HepG2 (cell line): ENCODE measurements around the gene IL32. TPM values are rescaled to one million over a fixed set of nuclear protein-coding genes. Genes with fewer than 3 reads are reported as not detected.

Experiments
- ARID5B ChIP-seq: IDR thresholded peaks from 2 replicates; pipeline ENCODE4 v1.4.0; 2020; ENCODE audit warnings: mild to moderate bottlenecking, missing genetic modification reagents
- HNF4G ChIP-seq, 2 experiments: sonication (generic) in 1 of 2; formaldehyde crosslinking in 1 of 2; IDR thresholded peaks; 2 replicates each; pipeline versions ENCODE4 v1.4.0 to v1.6.1; 2011 to 2020; ENCODE audit warnings: borderline replicate concordance in 2 of 2, low read depth in 2 of 2, mild to moderate bottlenecking in 2 of 2, low read length in 1 of 2, missing genetic modification reagents in 1 of 2, moderate library complexity in 1 of 2
- KMT2B ChIP-seq: IDR thresholded peaks from 2 replicates; pipeline ENCODE4 v1.6.1; 2016; ENCODE audit warnings: missing genetic modification reagents, missing compliant biosample characterization
- LRRFIP1 ChIP-seq: sonication (generic); formaldehyde crosslinking; conservative IDR thresholded peaks from 2 replicates; pipeline ENCODE4 v1.4.0; 2020; ENCODE audit warnings: missing genetic modification reagents
- POLR2AphosphoS5 ChIP-seq: IDR thresholded peaks from 2 replicates; pipeline ENCODE4 v1.6.1; 2012; ENCODE audit warnings: low read depth, low read length
- SRSF9 ChIP-seq: fragments of 200-400 bp; formaldehyde crosslinking; IDR thresholded peaks from 2 replicates; pipeline ENCODE4 v1.6.1; 2018; ENCODE audit warnings: borderline replicate concordance, mild to moderate bottlenecking, low read depth, low read length; ENCODE audit not compliant: insufficient read depth, poor library complexity, severe bottlenecking
- ZBTB43 ChIP-seq: sonication (generic); formaldehyde crosslinking; conservative IDR thresholded peaks from 2 replicates; pipeline ENCODE4 v1.4.0; 2020; ENCODE audit warnings: missing genetic modification reagents
- ZFP36L2 ChIP-seq: sonication (generic); formaldehyde crosslinking; IDR thresholded peaks from 2 replicates; pipeline ENCODE4 v1.4.0; 2020; ENCODE audit warnings: missing genetic modification reagents
- ZNF383 ChIP-seq: sonication (generic); formaldehyde crosslinking; IDR thresholded peaks from 2 replicates; pipeline ENCODE4 v1.4.0; 2020; ENCODE audit warnings: missing genetic modification reagents, mild to moderate bottlenecking, borderline replicate concordance
- ZNF615 ChIP-seq: sonication (generic); formaldehyde crosslinking; IDR thresholded peaks from 2 replicates; pipeline ENCODE4 v1.5.0; 2020; ENCODE audit warnings: mild to moderate bottlenecking, missing genetic modification reagents, borderline replicate concordance
- ZNF792 ChIP-seq: IDR thresholded peaks from 2 replicates; pipeline ENCODE4 v1.6.1; 2016
- polyA plus RNA-seq, 8 experiments: library from polyadenylated mRNA; depleted of rRNA in 3 of 8; stranded (reverse) in 7 of 8; unstranded in 1 of 8; fragments of >200 nt; fragmentation: Illumina TruSeq in 4 of 8; extraction: Trizol in 4 of 8; gene quantifications; 2 replicates each; pipeline versions ENCODE4 v1.2.1 to v1.2.3, GENCODE V29; 2011 to 2016; ENCODE audit warnings: low read depth in 4 of 8, missing spikeins in 1 of 8, mixed read lengths in 1 of 8; ENCODE audit not compliant: insufficient read depth in 1 of 8
- total RNA-seq, 5 experiments: library from RNA; depleted of rRNA; stranded (reverse); fragments of >200 nt; fragmentation: Illumina TruSeq; extraction: Trizol; gene quantifications; 2 replicates each; pipeline ENCODE4 v1.2.3, GENCODE V29; 2016; ENCODE audit warnings: low read depth in 1 of 5
- TF ChIP-seq, protein P1 (sequence below): sonication (generic); formaldehyde crosslinking; IDR thresholded peaks from 2 replicates; pipeline ENCODE4 v1.4.0; 2020; ENCODE audit warnings: low read depth, mild to moderate bottlenecking, missing genetic modification reagents
- TF ChIP-seq, protein P2 (sequence below): sonication (generic); formaldehyde crosslinking; IDR thresholded peaks from 2 replicates; pipeline ENCODE4 v1.4.0; 2020; ENCODE audit warnings: missing genetic modification reagents

Gene IL32
- total and polyA plus RNA-seq, 2 of the 13 experiments (the other 11 are each of a cell fraction or from before 2014, with no cell fraction given), result 115 to 165 TPM

- no peak for TF ChIP-seq ZBTB43 (CRISPR knock-in tag)
- peak; percentile 64; the same call in 1 of the 2 replicates for TF ChIP-seq ZNF792 (CRISPR knock-in tag)
- TF ChIP-seq HNF4G (IDR thresholded peaks at IDR 0.05; ENCODE audit: borderline replicate concordance, low read depth, low read length), result no peak
- no peak; the same call in 1 of the 2 replicates for TF ChIP-seq HNF4G (CRISPR knock-in tag; IDR thresholded peaks at IDR 0.05; ENCODE audit: borderline replicate concordance, low read depth)
- TF ChIP-seq, protein P1, sequence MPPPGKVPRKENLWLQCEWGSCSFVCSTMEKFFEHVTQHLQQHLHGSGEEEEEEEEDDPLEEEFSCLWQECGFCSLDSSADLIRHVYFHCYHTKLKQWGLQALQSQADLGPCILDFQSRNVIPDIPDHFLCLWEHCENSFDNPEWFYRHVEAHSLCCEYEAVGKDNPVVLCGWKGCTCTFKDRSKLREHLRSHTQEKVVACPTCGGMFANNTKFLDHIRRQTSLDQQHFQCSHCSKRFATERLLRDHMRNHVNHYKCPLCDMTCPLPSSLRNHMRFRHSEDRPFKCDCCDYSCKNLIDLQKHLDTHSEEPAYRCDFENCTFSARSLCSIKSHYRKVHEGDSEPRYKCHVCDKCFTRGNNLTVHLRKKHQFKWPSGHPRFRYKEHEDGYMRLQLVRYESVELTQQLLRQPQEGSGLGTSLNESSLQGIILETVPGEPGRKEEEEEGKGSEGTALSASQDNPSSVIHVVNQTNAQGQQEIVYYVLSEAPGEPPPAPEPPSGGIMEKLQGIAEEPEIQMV (CRISPR knock-in tag), result peak; percentile 81
- TF ChIP-seq ARID5B, result peak; percentile 50; the same call in 1 of the 2 replicates
- peak; percentile 79 for TF ChIP-seq POLR2AphosphoS5
- TF ChIP-seq LRRFIP1 (CRISPR knock-in tag), result no peak
- 0 out of 2 replicates have a peak, but pooled peaks have one; percentile 27 for TF ChIP-seq ZFP36L2 (CRISPR knock-in tag)
- no peak for TF ChIP-seq ZNF383 (CRISPR knock-in tag)
- TF ChIP-seq KMT2B (CRISPR knock-in tag), result peak; percentile 69
- TF ChIP-seq ZNF615 (CRISPR knock-in tag), result peak; percentile 84; the same call in 1 of the 2 replicates
- no peak for TF ChIP-seq SRSF9
- TF ChIP-seq, protein P2, sequence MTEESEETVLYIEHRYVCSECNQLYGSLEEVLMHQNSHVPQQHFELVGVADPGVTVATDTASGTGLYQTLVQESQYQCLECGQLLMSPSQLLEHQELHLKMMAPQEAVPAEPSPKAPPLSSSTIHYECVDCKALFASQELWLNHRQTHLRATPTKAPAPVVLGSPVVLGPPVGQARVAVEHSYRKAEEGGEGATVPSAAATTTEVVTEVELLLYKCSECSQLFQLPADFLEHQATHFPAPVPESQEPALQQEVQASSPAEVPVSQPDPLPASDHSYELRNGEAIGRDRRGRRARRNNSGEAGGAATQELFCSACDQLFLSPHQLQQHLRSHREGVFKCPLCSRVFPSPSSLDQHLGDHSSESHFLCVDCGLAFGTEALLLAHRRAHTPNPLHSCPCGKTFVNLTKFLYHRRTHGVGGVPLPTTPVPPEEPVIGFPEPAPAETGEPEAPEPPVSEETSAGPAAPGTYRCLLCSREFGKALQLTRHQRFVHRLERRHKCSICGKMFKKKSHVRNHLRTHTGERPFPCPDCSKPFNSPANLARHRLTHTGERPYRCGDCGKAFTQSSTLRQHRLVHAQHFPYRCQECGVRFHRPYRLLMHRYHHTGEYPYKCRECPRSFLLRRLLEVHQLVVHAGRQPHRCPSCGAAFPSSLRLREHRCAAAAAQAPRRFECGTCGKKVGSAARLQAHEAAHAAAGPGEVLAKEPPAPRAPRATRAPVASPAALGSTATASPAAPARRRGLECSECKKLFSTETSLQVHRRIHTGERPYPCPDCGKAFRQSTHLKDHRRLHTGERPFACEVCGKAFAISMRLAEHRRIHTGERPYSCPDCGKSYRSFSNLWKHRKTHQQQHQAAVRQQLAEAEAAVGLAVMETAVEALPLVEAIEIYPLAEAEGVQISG (CRISPR knock-in tag), result peak; percentile 98
Measured at GRCh38 chr16:3023669-3024478, 41.6 kb upstream of the IL32 start, which contains the start of the genes HCFC1R1 and THOC6 (continued).
